GM23338 (cell line): ENCODE measurements around the gene MEST. TPM values are rescaled to one million over a fixed set of nuclear protein-coding genes. Genes with fewer than 3 reads are reported as not detected.
"Not testable (repeated sequence)": the region's sequence is repeated elsewhere in the genome, so short reads cannot be mapped to it uniquely, and the experiment has no call there.

Source experiments
- ATAC-seq: fragments of 200-7000 bp; cut with Tn5 transposase; 3 replicates; pipeline ENCODE4 v1.9.1; 2020
- DNase-seq: peaks from one replicate; pipeline ENCODE4 v3.0.0-alpha.2; 2015; ENCODE audit warnings: low spot score
- H2AFZ ChIP-seq: fragments of 200-600 bp; sonication (generic); 2 replicates; pipeline ENCODE4 v1.8.0; 2016; ENCODE audit warnings: antibody characterized with exemption, mild to moderate bottlenecking, moderate library complexity
- H3F3A ChIP-seq: fragments of 200-600 bp; sonication (generic); replicated peaks from 2 replicates; pipeline ENCODE4 v1.8.0; 2017; ENCODE audit warnings: antibody characterized with exemption, mixed run types, low read depth
- H3K27ac ChIP-seq: fragments of 200-600 bp; sonication (generic); 2 replicates; pipeline ENCODE4 v1.6.1; 2016; ENCODE audit warnings: low read depth
- H3K27me3 ChIP-seq: fragments of 200-600 bp; sonication (generic); 2 replicates; pipeline ENCODE4 v1.8.0; 2016; ENCODE audit warnings: mild to moderate bottlenecking, mixed run types, moderate library complexity; ENCODE audit not compliant: insufficient read depth
- H3K36me3 ChIP-seq: fragments of 200-600 bp; sonication (generic); 2 replicates; pipeline ENCODE4 v1.8.0; 2016; ENCODE audit warnings: mild to moderate bottlenecking; ENCODE audit not compliant: insufficient read depth
- H3K4me1 ChIP-seq: fragments of 200-600 bp; sonication (generic); 2 replicates; pipeline ENCODE4 v1.8.0; 2016; ENCODE audit warnings: mild to moderate bottlenecking, moderate library complexity; ENCODE audit not compliant: insufficient read depth
- H3K4me2 ChIP-seq: fragments of 200-600 bp; sonication (generic); 2 replicates; pipeline ENCODE4 v1.7.1; 2017; ENCODE audit warnings: mixed run types
- H3K4me3 ChIP-seq: fragments of 200-600 bp; sonication (generic); 2 replicates; pipeline ENCODE4 v1.6.1; 2016; ENCODE audit warnings: mixed run types
- H3K79me2 ChIP-seq: fragments of 200-600 bp; sonication (generic); replicated peaks from 2 replicates; pipeline ENCODE4 v1.8.0; 2017; ENCODE audit warnings: mild to moderate bottlenecking; ENCODE audit not compliant: insufficient read depth
- H3K9me2 ChIP-seq: fragments of 200-600 bp; sonication (generic); 2 replicates; pipeline ENCODE4 v1.8.0; 2017; ENCODE audit not compliant: insufficient read depth
- H4K20me1 ChIP-seq: fragments of 200-600 bp; sonication (generic); replicated peaks from 2 replicates; pipeline ENCODE4 v1.8.0; 2017; ENCODE audit warnings: mild to moderate bottlenecking; ENCODE audit not compliant: insufficient read depth
- H3K27ac Mint-ChIP-seq: 2 replicates; pipeline ENCODE4 v1.8.0; 2020; ENCODE audit warnings: inconsistent platforms, mild to moderate bottlenecking, moderate library complexity, mixed read lengths
- H3K27me3 Mint-ChIP-seq: 3 replicates; pipeline ENCODE4 v1.8.0; 2022; ENCODE audit warnings: low read depth, mild to moderate bottlenecking, moderate library complexity, mixed read lengths, inconsistent platforms; ENCODE audit not compliant: insufficient read depth, poor library complexity
- H3K36me3 Mint-ChIP-seq: 3 replicates; pipeline ENCODE4 v1.8.0; 2021; ENCODE audit warnings: low read depth, mild to moderate bottlenecking, inconsistent platforms, moderate library complexity, mixed read lengths
- H3K4me1 Mint-ChIP-seq: 3 replicates; pipeline ENCODE4 v1.8.0; 2020; ENCODE audit warnings: mild to moderate bottlenecking, inconsistent platforms, mixed read lengths
- H3K4me3 Mint-ChIP-seq: 3 replicates; pipeline ENCODE4 v1.8.0; 2021; ENCODE audit warnings: moderate library complexity, mild to moderate bottlenecking, inconsistent platforms, mixed read lengths
- H3K9me3 Mint-ChIP-seq: 3 replicates; pipeline ENCODE4 v1.8.0; 2020; ENCODE audit warnings: moderate library complexity, mild to moderate bottlenecking, inconsistent platforms, mixed read lengths
- CREB1 ChIP-seq: fragments of 250-450 bp; sonication (Bioruptor Pico); IDR thresholded peaks from 2 replicates; pipeline ENCODE4 v1.5.0; 2020; ENCODE audit warnings: low read depth, mild to moderate bottlenecking, moderate library complexity
- EZH2phosphoT487 ChIP-seq: fragments of 200-600 bp; sonication (generic); IDR thresholded peaks from one replicate; pipeline ENCODE4 v1.8.1; 2018; ENCODE audit warnings: antibody characterized with exemption; ENCODE audit not compliant: unreplicated experiment
- JUNB ChIP-seq: IDR thresholded peaks from one replicate; pipeline ENCODE4 v1.6.1; 2016; ENCODE audit warnings: antibody characterized with exemption; ENCODE audit not compliant: unreplicated experiment
- NANOG ChIP-seq: IDR thresholded peaks from 2 replicates; pipeline ENCODE4 v1.6.1; 2016; ENCODE audit warnings: antibody characterized with exemption, borderline replicate concordance
- POLR2AphosphoS5 ChIP-seq: IDR thresholded peaks from 2 replicates; pipeline ENCODE4 v1.6.1; 2016; ENCODE audit warnings: antibody characterized with exemption, low read depth
- REST ChIP-seq: IDR thresholded peaks from one replicate; pipeline ENCODE4 v1.6.1; 2018; ENCODE audit warnings: antibody characterized with exemption; ENCODE audit not compliant: unreplicated experiment
- STAT1 ChIP-seq: IDR thresholded peaks from one replicate; pipeline ENCODE4 v1.6.1; 2016; ENCODE audit warnings: antibody characterized with exemption; ENCODE audit not compliant: unreplicated experiment
- ZNF114 ChIP-seq: fragments of 250-450 bp; sonication (Bioruptor Pico); IDR thresholded peaks from 2 replicates; pipeline ENCODE4 v1.5.0; 2020; ENCODE audit warnings: mild to moderate bottlenecking, moderate library complexity
- ZNF331 ChIP-seq: fragments of 250-450 bp; sonication (Bioruptor Pico); IDR thresholded peaks from 2 replicates; pipeline ENCODE4 v1.5.0; 2020; ENCODE audit warnings: low read depth, mild to moderate bottlenecking, moderate library complexity
- polyA plus RNA-seq: library from polyadenylated mRNA; unstranded; fragments of >200 nt; fragmentation: Nextera tagmentation; extraction: Ambion mirVana; gene quantifications from 2 replicates; pipeline ENCODE4 v1.2.1, GENCODE V29; 2016
- total RNA-seq: library from RNA; depleted of rRNA; stranded (reverse); fragments of >200 nt; shearing (Covaris generic); gene quantifications from 2 replicates; pipeline ENCODE4 v1.2.3, GENCODE V29; 2014
- TF ChIP-seq, protein P1 (sequence below): fragments of 250-450 bp; sonication (Bioruptor Pico); IDR thresholded peaks from 2 replicates; pipeline ENCODE4 v1.5.0; 2020; ENCODE audit warnings: mild to moderate bottlenecking, moderate library complexity
- TF ChIP-seq, protein P2 (sequence below), 2 experiments: fragments of 200-600 bp in 1 of 2; sonication (generic) in 1 of 2; conservative IDR thresholded peaks; 2 replicates each; pipeline versions ENCODE4 v1.5.1 to v1.6.1; 2016 to 2017; ENCODE audit warnings: antibody characterized with exemption in 2 of 2, low read depth in 2 of 2, mild to moderate bottlenecking in 2 of 2, moderate library complexity in 1 of 2

MEST gene
- total and polyA plus RNA-seq, 2 experiments from 2014 or later = 167 to 229 TPM

DNA sequence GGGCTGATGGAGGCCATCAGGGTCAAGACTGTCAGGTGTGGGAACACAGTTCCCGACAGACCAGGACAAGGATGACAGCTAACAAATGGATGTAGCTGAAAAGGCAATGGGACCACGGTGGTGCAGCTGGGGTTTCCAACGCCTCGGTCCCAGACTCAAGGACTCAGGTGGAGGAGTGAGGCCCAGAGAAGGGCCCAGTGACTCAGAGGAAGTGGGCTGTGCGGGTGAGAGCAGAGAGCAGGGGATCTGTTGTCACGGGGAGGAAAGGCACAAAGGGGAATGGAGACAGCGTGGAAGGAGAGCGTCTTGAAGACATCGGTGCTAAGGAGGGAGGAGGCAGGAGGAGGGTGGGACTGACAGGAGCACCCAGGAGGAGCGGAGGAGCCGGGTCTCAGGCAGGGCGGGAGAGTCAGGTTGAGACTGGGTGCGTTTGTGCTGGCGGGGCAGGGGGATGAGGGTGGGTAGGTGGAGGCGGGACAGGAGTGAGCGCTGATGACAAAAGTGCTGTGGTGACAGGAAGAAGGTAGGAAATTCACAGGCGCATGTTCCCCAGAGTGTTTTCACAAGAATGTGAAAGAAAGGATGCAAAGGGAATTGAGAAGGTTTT is 31.7 kb downstream of the MEST start:
- not testable (repeated sequence) for H3K4me1 Mint-ChIP-seq, ATAC-seq, H3K27me3 Mint-ChIP-seq, H3K36me3 Mint-ChIP-seq, H3K27ac ChIP-seq, H2AFZ ChIP-seq, H3K9me2 ChIP-seq, H4K20me1 ChIP-seq, H3F3A ChIP-seq, H3K4me1 ChIP-seq, H3K79me2 ChIP-seq, H3K4me2 ChIP-seq, H3K4me3 Mint-ChIP-seq, DNase-seq, H3K9me3 Mint-ChIP-seq, H3K27me3 ChIP-seq, H3K4me3 ChIP-seq, H3K27ac Mint-ChIP-seq, H3K36me3 ChIP-seq

- no peak overlapping the region for H3K4me3 ChIP-seq
- H3K36me3 ChIP-seq = no peaks in the 10 kb centered on the region; the same call in 1 of the 2 replicates
- DNase-seq = no peak
- no peak for TF ChIP-seq NANOG
- TF ChIP-seq CREB1 (CRISPR knock-in tag) = no peak
- no peak for TF ChIP-seq STAT1
- no peak for TF ChIP-seq ZNF331 (CRISPR knock-in tag)
- TF ChIP-seq JUNB = no peak
- TF ChIP-seq, protein P1, sequence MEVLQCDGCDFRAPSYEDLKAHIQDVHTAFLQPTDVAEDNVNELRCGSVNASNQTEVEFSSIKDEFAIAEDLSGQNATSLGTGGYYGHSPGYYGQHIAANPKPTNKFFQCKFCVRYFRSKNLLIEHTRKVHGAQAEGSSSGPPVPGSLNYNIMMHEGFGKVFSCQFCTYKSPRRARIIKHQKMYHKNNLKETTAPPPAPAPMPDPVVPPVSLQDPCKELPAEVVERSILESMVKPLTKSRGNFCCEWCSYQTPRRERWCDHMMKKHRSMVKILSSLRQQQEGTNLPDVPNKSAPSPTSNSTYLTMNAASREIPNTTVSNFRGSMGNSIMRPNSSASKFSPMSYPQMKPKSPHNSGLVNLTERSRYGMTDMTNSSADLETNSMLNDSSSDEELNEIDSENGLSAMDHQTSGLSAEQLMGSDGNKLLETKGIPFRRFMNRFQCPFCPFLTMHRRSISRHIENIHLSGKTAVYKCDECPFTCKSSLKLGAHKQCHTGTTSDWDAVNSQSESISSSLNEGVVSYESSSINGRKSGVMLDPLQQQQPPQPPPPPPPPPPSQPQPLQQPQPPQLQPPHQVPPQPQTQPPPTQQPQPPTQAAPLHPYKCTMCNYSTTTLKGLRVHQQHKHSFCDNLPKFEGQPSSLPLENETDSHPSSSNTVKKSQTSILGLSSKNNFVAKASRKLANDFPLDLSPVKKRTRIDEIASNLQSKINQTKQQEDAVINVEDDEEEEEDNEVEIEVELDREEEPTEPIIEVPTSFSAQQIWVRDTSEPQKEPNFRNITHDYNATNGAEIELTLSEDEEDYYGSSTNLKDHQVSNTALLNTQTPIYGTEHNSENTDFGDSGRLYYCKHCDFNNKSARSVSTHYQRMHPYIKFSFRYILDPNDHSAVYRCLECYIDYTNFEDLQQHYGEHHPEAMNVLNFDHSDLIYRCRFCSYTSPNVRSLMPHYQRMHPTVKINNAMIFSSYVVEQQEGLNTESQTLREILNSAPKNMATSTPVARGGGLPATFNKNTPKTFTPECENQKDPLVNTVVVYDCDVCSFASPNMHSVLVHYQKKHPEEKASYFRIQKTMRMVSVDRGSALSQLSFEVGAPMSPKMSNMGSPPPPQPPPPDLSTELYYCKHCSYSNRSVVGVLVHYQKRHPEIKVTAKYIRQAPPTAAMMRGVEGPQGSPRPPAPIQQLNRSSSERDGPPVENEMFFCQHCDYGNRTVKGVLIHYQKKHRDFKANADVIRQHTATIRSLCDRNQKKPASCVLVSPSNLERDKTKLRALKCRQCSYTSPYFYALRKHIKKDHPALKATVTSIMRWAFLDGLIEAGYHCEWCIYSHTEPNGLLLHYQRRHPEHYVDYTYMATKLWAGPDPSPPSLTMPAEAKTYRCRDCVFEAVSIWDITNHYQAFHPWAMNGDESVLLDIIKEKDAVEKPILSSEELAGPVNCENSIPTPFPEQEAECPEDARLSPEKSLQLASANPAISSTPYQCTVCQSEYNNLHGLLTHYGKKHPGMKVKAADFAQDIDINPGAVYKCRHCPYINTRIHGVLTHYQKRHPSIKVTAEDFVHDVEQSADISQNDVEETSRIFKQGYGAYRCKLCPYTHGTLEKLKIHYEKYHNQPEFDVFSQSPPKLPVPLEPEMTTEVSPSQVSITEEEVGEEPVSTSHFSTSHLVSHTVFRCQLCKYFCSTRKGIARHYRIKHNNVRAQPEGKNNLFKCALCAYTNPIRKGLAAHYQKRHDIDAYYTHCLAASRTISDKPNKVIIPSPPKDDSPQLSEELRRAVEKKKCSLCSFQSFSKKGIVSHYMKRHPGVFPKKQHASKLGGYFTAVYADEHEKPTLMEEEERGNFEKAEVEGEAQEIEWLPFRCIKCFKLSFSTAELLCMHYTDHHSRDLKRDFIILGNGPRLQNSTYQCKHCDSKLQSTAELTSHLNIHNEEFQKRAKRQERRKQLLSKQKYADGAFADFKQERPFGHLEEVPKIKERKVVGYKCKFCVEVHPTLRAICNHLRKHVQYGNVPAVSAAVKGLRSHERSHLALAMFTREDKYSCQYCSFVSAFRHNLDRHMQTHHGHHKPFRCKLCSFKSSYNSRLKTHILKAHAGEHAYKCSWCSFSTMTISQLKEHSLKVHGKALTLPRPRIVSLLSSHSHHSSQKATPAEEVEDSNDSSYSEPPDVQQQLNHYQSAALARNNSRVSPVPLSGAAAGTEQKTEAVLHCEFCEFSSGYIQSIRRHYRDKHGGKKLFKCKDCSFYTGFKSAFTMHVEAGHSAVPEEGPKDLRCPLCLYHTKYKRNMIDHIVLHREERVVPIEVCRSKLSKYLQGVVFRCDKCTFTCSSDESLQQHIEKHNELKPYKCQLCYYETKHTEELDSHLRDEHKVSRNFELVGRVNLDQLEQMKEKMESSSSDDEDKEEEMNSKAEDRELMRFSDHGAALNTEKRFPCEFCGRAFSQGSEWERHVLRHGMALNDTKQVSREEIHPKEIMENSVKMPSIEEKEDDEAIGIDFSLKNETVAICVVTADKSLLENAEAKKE (CRISPR knock-in tag) = no peak
- no peak for TF ChIP-seq ZNF114 (CRISPR knock-in tag)
- TF ChIP-seq EZH2phosphoT487 = no peak
- TF ChIP-seq, protein P2, sequence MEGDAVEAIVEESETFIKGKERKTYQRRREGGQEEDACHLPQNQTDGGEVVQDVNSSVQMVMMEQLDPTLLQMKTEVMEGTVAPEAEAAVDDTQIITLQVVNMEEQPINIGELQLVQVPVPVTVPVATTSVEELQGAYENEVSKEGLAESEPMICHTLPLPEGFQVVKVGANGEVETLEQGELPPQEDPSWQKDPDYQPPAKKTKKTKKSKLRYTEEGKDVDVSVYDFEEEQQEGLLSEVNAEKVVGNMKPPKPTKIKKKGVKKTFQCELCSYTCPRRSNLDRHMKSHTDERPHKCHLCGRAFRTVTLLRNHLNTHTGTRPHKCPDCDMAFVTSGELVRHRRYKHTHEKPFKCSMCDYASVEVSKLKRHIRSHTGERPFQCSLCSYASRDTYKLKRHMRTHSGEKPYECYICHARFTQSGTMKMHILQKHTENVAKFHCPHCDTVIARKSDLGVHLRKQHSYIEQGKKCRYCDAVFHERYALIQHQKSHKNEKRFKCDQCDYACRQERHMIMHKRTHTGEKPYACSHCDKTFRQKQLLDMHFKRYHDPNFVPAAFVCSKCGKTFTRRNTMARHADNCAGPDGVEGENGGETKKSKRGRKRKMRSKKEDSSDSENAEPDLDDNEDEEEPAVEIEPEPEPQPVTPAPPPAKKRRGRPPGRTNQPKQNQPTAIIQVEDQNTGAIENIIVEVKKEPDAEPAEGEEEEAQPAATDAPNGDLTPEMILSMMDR (conservative IDR thresholded peaks at IDR 0.05; ENCODE audit: low read depth in 2 of 2) = no peak
- no peak for TF ChIP-seq POLR2AphosphoS5
- no peak for TF ChIP-seq REST
Measured at GRCh38 chr7:130524628-130525027, 32.7 kb downstream of the MEST start.

More at GRCh38 chr7:130524628-130525027, 32.7 kb downstream of the MEST start:
- no peaks in the 10 kb centered on the region for H3K9me3 Mint-ChIP-seq
- no peaks in the 10 kb centered on the region for H3K27me3 ChIP-seq
- no peaks in the 10 kb centered on the region for H3K4me1 Mint-ChIP-seq
- no peaks in the 10 kb centered on the region for H3K4me1 ChIP-seq
- no peaks in the 10 kb centered on the region for H3K79me2 ChIP-seq
- H2AFZ ChIP-seq = no peak overlapping the region
- H3F3A ChIP-seq = no peaks in the 10 kb centered on the region
- H3K27me3 Mint-ChIP-seq = peaks cover 4% of the 10 kb centered on the region
- peaks cover 7% of the 10 kb centered on the region; the same call in 1 of the 3 replicates for H3K36me3 Mint-ChIP-seq
- H3K27ac Mint-ChIP-seq = no peak overlapping the region
- no peak overlapping the region for H3K4me2 ChIP-seq
- H3K9me2 ChIP-seq = no peaks in the 10 kb centered on the region; the same call in 1 of the 2 replicates
- peaks cover 4% of the 10 kb centered on the region; the same call in 1 of the 2 replicates for H4K20me1 ChIP-seq
- ATAC-seq = no peak
- H3K27ac ChIP-seq = no peak overlapping the region
- no peak overlapping the region for H3K4me3 Mint-ChIP-seq
